ENCODE data around the gene NUB1.

NUB1 gene

DNA sequence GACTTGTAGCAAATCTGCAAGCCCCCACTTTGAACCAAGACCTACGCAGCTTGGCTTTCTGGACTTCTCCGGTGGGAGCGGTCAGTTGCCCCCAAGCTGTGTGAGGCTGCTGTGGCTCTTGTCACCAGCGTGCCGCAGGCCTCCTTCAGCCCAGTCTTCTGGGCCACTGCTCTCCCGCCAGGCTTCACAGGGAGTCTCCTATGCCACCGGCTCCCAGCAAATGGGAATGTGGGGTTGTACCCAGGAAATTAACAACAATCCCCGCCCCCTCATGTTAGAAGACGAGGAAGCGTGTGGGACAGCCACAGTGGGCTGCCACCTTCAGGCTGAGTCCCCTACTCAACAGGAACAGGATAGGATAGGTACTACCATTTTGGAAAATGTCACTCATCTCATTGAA is 64.0 kb downstream of the NUB1 start:
- no peak for DNase-seq (ENCODE audit: low spot score)

DNA sequence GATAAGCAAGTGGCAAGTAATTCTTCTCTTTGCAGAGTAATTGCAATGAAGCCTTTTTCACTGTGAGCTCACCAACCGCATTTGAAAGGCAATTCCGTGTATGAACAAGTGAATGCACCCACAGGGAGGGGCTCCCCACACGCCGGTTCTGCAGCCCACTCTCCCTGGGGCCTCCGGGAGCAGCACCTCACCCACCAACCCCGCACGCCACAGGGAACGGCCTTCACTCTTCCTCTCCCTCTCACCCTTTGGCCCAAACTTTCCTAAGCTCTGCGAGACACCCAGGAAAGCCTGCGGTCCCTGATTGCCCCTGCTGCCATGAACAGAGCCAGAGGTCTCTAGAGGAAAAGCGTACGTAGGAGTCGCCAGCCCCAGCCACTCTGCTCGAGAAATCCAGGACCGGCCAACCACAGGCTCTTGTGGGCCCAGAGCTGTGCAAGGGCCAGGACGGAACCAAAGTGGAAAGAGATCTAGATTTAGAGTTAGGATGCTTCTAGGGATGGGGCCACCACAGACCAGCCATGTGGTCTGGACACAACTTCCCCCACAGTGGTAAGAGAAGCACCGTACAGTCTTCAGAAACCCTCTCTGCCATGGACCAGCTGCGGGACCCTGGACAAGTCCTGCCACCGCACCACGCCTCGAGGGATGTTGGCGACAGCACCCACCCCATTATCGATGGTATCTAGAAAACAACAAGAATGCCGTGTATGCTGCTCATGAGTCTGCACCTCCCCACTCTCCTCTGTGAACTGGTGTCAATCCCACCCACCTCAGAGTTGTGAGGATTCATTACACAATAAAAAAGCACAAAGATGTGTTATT is 64.7 kb downstream of the NUB1 start:
- DNase-seq (ENCODE audit: low spot score) = no peak

DNA sequence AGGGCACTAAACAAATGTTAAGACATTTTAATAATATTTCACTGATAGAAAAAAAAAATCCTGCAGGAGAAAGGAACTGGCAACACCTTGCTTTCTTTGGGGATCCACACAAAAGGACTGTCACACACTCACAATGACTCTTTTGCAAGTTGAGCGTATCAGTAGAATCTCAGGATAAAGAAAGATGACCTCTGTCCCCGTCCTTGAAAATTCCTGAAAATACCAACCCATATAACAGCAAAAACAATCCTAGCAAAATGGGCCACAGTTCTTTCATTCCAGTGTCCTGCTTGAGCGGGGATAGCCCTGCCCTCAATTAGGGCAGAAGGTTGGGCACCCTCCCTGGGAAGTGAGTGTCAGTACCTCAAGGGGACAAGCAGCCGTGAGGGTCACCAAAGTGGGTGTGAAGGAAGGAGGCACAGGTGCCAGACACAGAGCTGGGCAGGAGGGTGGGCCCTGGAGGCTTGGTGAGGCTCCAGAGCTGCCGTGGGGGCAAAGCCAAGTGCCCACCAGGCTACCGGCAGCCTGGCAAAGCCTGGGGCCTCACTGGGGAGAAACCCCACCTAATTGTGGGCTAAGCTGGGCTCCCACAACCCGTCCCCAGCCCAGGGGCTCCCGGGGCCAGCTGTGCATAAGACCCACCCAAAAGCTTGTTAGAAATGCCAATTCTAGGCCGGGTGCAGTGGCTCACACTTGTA is 65.4 kb downstream of the NUB1 start:
- DNase-seq (ENCODE audit: low spot score) = no peak

DNA sequence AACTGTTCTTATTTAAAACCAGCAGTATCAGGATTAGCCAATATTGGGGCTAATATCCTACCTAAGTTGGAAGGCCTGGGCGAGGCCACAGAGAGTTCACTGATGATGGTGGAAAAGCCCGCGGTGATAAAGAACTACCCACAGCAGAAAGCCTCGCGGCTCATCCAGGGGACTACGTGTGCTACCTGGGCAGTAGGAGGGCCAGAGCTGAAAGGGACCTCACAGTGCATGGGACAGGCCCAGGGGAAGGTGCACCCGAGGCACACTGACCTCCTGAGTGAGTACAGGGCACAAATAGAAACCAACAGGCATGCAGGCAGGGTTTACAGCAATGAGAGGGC is 66.9 kb downstream of the NUB1 start:
- DNase-seq (ENCODE audit: low spot score) = no peak

DNA sequence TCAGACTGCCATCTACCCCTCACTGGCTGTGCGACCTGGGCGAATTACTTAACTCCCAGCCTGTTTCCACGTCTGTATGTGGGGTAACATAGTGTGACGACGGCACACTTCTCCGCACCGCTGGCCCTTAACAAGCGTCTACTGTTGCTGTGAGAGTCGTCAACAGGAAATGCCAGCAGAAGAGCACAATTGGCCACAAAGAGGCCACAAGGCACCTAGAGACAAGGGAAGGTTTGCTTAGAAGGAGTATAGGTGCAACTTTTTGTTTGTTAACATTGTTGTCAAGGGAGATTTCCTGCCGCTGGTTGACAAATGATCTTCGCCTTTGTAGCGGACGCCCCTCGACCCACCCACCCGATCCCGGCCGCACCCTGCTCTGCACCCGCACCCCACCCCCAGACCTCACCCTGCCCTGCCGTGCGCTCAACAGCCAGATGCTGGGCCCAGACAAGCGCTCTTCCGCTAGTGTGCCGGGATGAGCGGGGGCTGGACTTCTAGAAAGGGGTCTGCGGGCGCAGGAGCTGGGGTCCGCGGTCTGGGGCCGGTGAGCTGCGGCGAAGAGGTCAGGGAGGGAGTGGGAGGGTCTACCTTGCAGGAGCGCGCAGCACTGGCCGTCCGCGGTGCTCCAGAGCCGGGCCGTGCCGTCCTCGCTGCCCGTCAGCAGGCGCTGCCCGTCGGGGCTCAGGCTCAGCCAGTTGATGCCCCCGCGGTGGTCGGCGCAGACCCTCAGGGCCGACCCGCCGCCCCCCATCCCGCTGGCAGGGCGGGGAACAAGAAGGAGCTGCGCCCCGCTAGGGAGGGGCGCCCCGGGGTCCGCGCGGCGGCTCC is 67.4 kb downstream of the NUB1 start:
- DNase-seq (ENCODE audit: low spot score) = no peak

DNA sequence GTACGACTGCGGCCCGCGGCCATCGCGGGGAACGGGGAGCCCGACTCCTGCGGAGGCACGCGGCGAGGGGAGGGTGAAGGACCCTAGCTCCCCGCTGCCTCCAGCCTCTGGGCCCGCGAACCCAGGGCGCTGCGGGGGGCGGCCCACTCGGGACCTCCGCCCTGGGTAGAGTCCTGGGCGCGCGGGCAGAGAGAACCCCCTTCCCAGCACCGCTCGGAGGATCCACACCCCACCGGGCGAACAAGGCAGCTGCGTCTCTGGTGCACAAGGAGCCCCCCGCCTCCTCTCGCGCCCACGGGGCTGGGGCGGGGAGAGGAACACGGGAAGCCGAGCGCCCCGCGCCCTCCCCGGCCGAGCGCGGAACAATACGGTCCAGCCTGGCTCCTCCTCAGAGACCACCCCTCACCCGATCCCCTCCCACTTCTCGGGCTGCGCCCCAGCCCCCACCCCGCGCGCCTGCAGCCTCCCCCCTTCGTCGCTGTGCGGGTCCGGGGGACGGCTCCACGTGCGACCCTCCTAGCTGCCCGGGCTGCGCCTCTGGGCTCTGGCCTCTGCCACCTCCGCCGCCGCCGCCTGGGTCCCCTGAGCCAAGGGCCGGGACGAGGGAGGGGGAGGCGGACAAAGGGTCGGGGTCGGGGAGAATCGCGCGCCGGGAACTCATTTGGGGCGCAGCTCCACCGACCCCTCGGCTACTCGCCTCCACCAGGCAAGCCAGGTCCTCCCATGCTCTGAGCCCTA is 68.2 kb downstream of the NUB1 start, which contains the start of gene WDR86:
TSS of gene WDR86 (minus strand) at position 372 of the 738 bp plus-strand sequence. CDS start 449 bp downstream, outside the sequence.
- no peak for DNase-seq (ENCODE audit: low spot score)

DNA sequence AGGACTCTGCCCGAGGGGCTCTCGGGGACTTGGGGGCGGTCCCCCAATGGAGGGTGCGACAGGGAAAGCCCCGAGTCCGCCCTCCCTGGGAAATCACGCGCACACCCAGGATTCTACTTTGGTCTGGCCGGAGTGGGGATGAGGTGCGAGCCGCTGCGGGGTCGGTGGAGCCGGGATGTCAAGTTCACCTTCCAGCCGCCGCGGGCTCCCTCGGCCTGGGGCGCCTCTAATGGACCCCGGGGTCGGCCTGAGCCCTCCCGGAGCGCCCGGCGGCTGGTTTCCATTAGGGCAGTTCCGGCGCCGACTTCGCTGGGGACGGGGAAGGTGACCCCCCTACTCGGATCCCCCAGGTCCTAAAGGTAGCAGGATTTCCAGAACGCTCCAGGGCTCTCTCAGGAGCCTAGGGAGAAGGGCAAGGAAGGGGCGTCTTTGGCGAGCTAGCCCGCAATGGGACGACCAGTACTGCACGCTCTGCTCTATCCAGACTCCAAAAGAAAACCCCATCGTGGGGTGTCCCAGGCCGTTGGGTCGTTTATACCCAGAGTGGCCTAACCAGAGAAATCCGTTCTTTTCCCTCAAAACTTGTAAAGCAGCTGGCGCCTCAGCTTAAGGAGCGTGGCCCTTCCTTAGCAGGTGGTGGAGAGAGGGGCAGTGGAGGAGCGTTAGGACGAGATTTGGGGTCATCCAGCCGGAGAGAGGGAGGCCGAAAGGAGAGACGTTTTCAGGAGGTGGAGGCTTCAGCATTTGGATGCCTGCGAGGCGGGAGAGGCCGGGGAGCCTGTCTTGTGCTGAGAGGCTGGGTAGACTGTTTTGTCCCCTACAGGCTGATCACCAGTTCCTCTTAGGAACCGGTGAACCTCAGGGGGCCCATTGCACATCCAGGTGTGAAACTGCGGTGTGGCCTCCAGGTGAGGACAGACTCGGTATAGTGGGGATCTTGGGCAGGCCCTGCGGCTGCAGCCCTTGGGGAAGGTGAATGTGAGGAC is 69.1 kb downstream of the NUB1 start:
- DNase-seq (ENCODE audit: low spot score) = no peak

DNA sequence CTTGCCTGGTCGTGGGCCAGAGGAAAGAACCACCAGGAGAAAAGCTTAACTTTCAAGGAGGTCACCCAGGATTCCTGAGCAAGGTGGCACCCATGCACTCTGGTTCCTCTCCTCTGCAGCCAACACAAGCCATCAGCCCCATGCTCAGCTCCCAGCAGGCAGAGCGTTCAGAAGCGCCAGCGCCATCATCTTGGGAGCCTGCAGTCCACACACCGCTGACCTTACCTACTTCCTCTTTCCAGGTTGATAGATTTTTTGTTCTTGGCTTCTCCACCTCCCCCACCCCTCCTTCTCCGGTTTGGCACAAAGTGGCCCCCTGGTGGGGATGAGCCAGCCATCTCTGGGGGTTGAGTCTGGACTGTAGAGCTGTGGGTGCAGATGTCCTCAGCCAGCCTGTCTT is 69.9 kb downstream of the NUB1 start:
- DNase-seq (ENCODE audit: low spot score) = no peak

DNA sequence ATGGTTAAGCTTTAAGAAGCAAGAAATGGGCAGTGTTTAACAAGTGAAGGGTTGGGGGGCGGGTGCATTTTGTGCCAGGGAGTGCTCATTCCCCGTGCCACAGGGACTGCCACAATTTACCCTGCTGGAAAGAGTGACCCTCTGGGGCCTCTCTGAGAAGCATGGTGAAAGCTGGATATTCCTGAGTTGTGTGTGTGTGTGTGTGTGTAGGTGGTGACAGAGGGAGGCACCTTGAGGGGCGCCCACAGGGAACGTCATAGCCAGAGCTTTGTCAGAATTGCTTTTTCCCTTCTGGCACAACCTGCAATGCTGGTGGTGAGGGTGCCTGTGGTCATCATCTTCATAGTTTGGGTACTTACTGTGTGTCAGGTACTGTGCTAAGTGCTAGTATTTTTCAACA is 70.7 kb downstream of the NUB1 start:
- DNase-seq (ENCODE audit: low spot score) = no peak

DNA sequence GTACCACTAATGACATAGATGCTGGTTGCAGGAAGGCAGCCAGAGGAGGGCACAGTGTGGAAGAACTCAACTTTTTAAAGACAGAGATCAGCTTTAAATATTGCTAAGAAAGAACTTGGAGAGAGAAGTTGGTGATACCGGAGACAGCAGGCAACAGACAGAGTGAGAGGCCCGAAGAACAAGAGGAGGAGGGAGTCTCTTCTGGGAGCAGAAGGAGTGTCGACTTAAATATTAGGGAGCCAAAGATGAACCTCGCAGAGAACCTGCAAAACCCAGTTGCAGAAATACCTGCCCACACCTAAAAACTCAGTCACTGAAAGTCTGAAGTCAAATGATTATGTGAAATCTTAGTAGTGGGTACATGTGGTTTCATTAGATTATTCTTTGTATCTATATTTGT is 71.6 kb downstream of the NUB1 start:
- no peak for DNase-seq (ENCODE audit: low spot score)

DNA sequence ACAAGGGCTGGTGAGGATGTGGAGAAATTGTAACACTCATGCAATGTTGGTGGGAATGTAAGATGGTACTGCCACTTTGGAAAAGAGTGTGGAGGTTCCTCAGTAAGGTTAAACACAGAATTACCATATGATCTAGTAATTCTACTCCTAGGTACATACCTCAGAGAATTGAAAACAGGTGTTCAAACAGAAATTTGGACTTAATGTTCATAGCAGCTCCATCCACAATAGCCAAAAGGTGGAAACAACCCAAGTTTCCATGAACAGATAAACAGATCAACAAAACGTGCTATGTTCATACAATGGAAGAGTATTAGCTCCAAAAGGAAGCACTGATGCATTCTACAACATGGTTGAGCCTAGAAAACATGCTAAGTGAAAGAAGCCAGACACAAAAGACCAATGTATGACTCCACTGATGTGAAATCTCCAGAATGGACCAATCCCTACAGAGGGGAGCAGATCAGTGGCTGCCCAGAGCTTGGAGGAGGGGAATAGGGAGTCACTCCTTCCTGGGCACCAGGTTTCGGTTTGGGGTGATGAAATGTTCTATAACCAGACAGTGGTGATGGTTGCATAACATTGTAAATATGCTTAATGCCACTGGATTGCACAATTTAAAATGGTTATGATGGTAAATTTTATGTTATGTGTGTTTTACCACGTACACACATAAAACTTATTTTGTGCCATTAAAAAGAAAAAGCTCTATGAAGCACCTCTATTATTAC is 73.9 kb downstream of the NUB1 start:
- DNase-seq (ENCODE audit: low spot score) = no peak

DNA sequence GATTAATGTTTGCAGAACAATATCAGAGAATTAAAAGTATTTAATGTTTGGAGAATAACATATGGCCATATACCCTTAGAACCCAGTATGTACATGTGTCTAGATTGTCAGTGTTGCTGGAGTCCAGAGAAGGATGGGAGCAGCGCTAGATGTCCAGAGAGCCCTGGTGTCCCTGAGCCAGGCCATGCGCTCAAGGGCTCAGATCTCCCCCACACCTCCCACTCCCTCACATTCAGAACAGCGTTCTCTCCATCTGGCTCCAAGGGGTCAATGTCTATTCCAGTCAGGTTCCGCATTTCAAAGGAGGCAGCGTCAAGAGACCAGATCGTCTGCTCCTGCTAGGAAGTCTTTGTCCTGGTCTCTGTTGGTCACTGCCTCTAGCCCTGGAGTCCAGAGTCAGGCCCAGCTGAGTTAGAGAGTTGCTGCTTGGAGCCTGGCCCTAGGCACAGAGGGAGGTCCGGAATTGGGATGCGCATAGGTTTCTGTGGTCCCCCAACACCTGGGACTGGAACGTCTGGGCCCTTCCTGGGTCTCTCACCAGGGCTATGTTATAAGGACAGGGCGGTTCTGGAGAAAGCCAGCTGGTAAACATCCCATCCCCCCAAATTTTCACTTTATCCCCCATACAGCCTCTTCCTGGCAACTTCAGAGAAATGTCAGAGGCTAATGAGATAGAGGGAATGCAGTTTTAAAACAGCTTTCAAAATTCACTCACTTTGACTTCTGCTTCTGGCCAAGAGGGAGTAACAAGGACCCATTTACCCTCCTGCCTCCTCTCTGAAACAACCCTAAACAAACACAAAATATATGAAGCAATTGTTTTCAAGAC is 74.7 kb downstream of the NUB1 start:
- DNase-seq (ENCODE audit: low spot score) = no peak

DNA sequence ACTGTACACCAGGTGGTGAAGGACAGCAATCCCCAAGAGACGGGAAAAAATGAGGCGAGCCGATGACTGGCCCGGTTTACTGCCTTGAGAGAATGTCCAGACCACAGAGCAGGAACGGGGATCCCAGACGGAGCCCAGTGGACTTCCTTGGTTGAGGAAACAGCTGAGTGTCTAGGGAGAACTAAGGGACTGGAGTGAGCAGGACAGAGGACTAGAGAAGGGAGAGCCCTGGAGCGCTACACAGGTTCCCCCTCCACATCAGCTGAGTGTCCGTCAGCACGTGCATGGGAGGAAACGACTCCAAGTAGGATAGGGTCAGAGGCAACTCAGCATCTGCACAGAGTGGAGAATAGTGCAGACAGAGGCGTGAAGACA is 75.3 kb downstream of the NUB1 start:
- no peak for DNase-seq (ENCODE audit: low spot score)

DNA sequence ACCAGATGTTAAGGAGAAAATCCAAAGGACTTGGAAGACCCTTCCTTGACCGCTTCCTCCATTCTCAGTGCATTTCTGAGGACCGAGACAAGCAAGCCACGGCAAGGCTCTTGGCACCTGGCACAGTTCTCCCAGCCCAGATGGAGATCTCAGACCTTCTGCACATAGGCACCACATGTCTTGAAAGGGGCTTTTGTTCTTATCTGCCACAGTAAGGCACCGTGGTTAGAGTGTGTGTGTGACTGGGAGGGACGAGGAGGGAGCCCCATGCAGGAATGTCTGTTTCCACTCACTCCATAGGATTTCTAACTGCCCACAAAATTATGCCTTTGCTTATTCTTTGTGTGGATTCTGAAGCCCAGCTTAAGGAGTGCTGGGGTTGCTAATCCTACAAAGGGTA is 78.5 kb downstream of the NUB1 start:
- DNase-seq (ENCODE audit: low spot score) = no peak

DNA sequence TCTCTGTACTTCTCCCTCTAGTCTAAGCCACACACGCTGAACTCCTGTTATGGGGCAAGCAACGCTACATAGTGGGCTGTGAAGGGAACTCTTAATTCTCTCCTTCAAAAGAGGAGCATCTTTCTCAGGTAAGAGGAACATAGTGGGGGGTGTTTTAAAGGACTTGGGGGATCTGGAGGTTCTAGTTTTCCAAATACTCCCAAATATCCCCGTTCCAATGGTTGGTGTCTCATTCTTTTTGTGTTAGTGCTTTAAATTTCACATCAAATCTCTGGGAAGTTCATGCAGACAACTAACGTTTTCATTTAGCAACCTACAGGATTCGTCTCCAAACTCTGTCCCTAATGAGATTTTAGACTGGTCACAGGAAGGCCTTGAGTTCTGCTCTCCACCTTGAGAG is 80.6 kb downstream of the NUB1 start:
- DNase-seq (ENCODE audit: low spot score) = no peak

DNA sequence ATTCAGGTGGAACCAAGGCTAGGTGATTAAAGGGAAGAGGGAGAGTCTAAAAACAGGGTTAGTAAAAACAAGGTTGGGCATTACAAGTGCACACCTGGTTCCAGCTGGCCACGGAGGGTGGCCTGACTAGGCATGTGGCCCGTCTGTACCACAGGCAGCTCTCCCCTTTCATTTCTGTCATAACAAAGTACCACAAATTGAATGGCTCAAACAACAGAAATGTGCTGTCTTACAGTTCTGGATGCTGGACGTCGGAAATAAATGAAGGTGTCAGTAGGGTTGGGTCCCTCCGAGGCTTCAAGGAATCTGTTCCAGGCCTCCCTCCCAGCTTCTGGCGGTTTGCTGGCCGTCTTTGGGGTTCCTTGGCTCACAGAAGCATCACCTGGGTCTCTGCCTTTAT is 81.6 kb downstream of the NUB1 start:
- no peak for DNase-seq (ENCODE audit: low spot score)

DNA sequence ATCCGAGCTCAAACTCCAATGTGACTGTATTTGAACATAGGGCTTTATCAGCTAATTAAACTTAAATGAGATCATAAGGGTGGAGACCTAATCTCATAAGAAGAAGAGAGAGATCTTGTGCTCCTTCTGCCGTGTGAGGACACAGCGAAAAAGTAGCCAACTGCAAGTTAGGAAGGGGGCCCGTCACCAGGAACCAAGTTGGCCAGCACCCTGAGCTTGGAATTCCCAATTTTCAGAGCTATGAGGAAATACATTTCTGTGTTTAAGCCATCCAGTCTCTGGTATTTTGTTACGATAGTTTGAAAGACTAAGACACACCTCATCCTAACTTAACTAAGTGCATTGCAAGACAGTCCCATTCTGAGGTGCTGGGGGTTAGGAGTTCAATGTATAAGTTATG is 82.3 kb downstream of the NUB1 start:
- DNase-seq (ENCODE audit: low spot score) = no peak

DNA sequence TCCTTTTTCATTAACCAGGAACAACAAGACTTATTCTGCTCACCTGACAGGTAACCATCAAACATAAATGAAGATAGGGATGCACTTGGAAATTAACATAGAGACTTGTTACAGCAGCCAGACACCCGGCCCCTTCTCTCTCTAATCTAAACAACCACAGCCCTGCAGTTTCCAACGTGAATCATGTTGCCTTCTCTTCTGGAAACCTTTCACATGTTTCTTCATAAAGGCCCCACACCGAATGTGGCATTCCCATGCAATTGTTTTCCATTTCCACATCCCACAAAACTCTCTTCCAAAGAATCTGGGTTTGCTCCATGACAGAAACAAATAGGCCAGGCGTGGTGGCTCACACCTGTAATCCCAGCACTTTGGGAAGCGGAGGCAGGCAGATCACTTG is 83.2 kb downstream of the NUB1 start:
- no peak for DNase-seq (ENCODE audit: low spot score)

DNA sequence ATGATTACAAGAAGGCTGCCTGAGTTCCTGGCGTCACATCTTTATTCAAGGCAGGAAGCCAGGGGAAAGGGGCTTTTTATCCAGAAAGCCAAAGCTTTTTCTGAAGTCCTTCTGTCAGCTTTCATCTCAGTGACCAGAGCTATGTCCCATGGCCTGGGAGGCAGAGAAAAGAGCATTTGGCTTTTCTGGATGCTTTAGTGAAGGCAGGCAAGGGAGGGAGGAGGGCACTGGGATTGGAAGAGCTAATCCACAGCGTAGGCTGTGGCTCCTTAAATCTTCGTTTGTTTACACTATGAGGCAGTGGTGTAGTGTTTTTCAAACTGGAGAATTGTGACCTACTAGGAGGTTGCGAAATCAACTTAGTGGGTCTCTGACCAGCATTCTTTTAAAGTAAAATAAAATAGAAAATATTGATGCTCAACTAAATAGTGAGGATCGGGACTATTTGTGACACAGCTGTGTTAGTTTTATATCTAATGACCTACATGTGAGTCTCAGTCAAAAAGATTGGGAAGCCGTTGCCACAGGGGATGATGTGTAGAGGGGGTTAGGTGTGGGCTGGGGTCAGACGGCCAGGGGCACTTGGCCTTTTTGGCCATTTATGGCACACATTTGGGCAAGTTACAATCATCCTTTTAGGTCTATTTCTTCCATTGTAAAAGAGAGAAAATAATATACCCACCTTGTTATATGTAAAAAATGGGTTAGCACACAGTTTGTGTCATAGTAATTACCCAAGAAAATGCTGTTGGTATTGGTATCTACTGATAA is 84.2 kb downstream of the NUB1 start:
- DNase-seq (ENCODE audit: low spot score) = peak; percentile 22

Data from LoVo (cell line).